H1 (cell line): ENCODE data around the gene PHOSPHO2. TPM values are rescaled to one million over a fixed set of nuclear protein-coding genes. Genes with fewer than 3 reads are reported as not detected.

Experiments used
- FOSL1 ChIP-seq: IDR thresholded peaks from 2 replicates; pipeline ENCODE4 v1.6.1; 2011; ENCODE audit warnings: mild to moderate bottlenecking, low read depth, low read length, moderate library complexity; ENCODE audit not compliant: insufficient read depth
- NANOG ChIP-seq: IDR thresholded peaks from 2 replicates; pipeline ENCODE4 v1.6.1; 2011; ENCODE audit warnings: low read length, low read depth, mild to moderate bottlenecking, inconsistent platforms; ENCODE audit not compliant: insufficient read depth, poor library complexity, severe bottlenecking
- POLR2A ChIP-seq, 2 experiments: IDR thresholded peaks; 1 replicate in 1 of 2; 2 replicates in 1 of 2; pipeline ENCODE4 v1.6.1; 2011; ENCODE audit warnings: low read depth in 2 of 2, low read length in 2 of 2, mild to moderate bottlenecking in 2 of 2; ENCODE audit errors: control extremely low read depth in 1 of 2
- RAD21 ChIP-seq, 2 experiments: IDR thresholded peaks in 1 of 2; conservative IDR thresholded peaks in 1 of 2; 2 replicates each; pipeline ENCODE4 v1.6.1; 2011; ENCODE audit warnings: low read depth in 2 of 2, low read length in 2 of 2, improper control_type of control experiment in 1 of 2, inconsistent platforms in 1 of 2, mild to moderate bottlenecking in 1 of 2, moderate library complexity in 1 of 2
- RFX5 ChIP-seq: IDR thresholded peaks from 2 replicates; pipeline ENCODE4 v1.6.1; 2011; ENCODE audit warnings: low read depth, low read length, improper control_type of control experiment, borderline replicate concordance
- TAF7 ChIP-seq: optimal IDR thresholded peaks from 2 replicates; pipeline ENCODE3; 2011; ENCODE audit warnings: low read depth, mild to moderate bottlenecking, inconsistent platforms, low read length, moderate library complexity, borderline replicate concordance
- TCF12 ChIP-seq: IDR thresholded peaks from 2 replicates; pipeline ENCODE4 v1.6.1; 2011; ENCODE audit warnings: low read depth, mild to moderate bottlenecking, low read length
- polyA plus RNA-seq, 7 experiments: library from polyadenylated mRNA; depleted of rRNA in 3 of 7; stranded (reverse) in 5 of 7; unstranded in 2 of 7; fragments of >200 nt in 5 of 7; fragments of 200-250 nt in 2 of 7; gene quantifications; 1 replicate in 5 of 7; 2 replicates in 1 of 7; 4 replicates in 1 of 7; pipeline versions ENCODE4 v1.2.1 to v1.2.3, GENCODE V29; 2011 to 2013; ENCODE audit warnings: missing spikeins in 2 of 7, mixed read lengths in 2 of 7
- total RNA-seq: library from RNA; stranded (reverse); fragmentation: NEBNext Ultra II Directional; extraction: Animal tissue kit (Norgen Biotek cat#: 25700); gene quantifications from 2 replicates; pipeline ENCODE4 v1.2.1, GENCODE V29; 2021
- TF ChIP-seq, protein P1 (sequence below): IDR thresholded peaks from 2 replicates; pipeline ENCODE4 v1.6.1; 2012; ENCODE audit warnings: inconsistent platforms
- TF ChIP-seq, protein P2 (sequence below), 3 experiments: IDR thresholded peaks; 1 replicate in 2 of 3; 2 replicates in 1 of 3; pipeline versions ENCODE4 v1.5.1 to v1.6.1; 2011; ENCODE audit warnings: low read length in 3 of 3, mild to moderate bottlenecking in 3 of 3, inconsistent platforms in 2 of 3, low read depth in 1 of 3, moderate library complexity in 1 of 3; ENCODE audit not compliant: insufficient read depth in 1 of 3; ENCODE audit errors: control extremely low read depth in 1 of 3

The PHOSPHO2 gene
- total and polyA plus RNA-seq, 2 of the 8 experiments (the other 6 are each of a cell fraction or from before 2014, with no cell fraction given): 2.4 to 8.5 TPM

DNA sequence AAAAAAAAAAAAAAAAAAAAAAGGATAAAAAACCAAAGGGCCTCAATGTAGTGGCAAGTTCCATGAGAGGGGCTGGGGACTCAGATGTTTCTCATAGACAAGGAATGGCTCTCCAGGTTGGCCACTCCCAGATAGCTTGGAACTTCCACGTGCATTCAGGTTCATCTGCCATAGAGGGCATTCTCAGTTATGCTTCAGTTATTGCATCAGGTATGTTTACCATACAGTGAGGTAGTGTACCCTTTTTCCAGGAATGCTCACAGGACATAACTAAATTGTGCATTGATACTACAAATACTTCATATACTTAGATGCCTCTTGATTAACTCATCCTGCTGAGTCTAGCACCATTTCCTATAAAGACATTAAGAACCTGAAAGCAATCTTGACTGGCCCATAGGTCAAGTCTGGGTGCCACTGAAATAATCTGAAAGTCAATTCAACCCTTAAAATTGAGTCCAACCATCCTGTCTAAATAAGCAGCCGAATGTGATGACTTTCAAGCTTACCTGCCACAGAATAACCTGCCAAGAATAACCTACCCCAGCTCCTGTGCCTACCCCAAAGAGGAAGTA is 24.7 kb downstream of the PHOSPHO2 start (continued):
- TF ChIP-seq, protein P1, sequence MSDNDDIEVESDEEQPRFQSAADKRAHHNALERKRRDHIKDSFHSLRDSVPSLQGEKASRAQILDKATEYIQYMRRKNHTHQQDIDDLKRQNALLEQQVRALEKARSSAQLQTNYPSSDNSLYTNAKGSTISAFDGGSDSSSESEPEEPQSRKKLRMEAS: no peak
- TF ChIP-seq FOSL1 (no peak), RFX5 (no peak), POLR2A (IDR thresholded peaks at IDR 0.05; ENCODE audit: control extremely low read depth in 1 of 2, low read depth in 2 of 2, low read length in 2 of 2) (no peak), NANOG (no peak), TCF12 (no peak), TAF7 (no peak), RAD21 (IDR thresholded peaks at IDR 0.05 in 1 of 2, conservative IDR thresholded peaks at IDR 0.05 in 1 of 2; ENCODE audit: low read depth in 2 of 2, low read length in 2 of 2) (no peak)
- TF ChIP-seq, protein P2, sequence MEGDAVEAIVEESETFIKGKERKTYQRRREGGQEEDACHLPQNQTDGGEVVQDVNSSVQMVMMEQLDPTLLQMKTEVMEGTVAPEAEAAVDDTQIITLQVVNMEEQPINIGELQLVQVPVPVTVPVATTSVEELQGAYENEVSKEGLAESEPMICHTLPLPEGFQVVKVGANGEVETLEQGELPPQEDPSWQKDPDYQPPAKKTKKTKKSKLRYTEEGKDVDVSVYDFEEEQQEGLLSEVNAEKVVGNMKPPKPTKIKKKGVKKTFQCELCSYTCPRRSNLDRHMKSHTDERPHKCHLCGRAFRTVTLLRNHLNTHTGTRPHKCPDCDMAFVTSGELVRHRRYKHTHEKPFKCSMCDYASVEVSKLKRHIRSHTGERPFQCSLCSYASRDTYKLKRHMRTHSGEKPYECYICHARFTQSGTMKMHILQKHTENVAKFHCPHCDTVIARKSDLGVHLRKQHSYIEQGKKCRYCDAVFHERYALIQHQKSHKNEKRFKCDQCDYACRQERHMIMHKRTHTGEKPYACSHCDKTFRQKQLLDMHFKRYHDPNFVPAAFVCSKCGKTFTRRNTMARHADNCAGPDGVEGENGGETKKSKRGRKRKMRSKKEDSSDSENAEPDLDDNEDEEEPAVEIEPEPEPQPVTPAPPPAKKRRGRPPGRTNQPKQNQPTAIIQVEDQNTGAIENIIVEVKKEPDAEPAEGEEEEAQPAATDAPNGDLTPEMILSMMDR (IDR thresholded peaks at IDR 0.05; ENCODE audit: control extremely low read depth in 1 of 3, insufficient read depth in 1 of 3, low read depth in 1 of 3, low read length in 3 of 3): no peak
